ENCODE results near the gene ESPL1. TPM values are rescaled to one million over a fixed set of nuclear protein-coding genes. Genes with fewer than 3 reads are reported as not detected.

The ESPL1 gene
- total RNA-seq, 1 experiment from 2014 or later: 54.6 TPM

- in situ Hi-C loops (cut with HindIII; ENCODE audit: low pct_unique_long_range_greater_than_20kb, low sequenced_read_pairs): no loop called here
- no TSS peak for BruUV-seq (replicated peaks)
These were observed 69.9 kb downstream of the ESPL1 start for GRCh38 chr12:53338017-53338416.

GRCh38 chr12:53338916-53339315, 70.8 kb downstream of the ESPL1 start:
- no peak overlapping the region for H3K27ac ChIP-seq (ENCODE audit: low read length)
- TF ChIP-seq CTCF (IDR thresholded peaks at IDR 0.05) (no peak), POLR2AphosphoS5 (IDR thresholded peaks at IDR 0.05; ENCODE audit: low read depth, low read length) (no peak), SIN3A (IDR thresholded peaks at IDR 0.05; ENCODE audit: borderline replicate concordance, insufficient read depth, low read depth, low read length) (no peak), TCF7L2 (IDR thresholded peaks at IDR 0.05; ENCODE audit: low read depth, low read length) (no peak), REST (IDR thresholded peaks at IDR 0.05; ENCODE audit: insufficient read depth in 1 of 2, low read depth in 2 of 2, low read length in 1 of 2) (no peak)
- no peaks in the 10 kb centered on the region for H3K27me3 ChIP-seq (ENCODE audit: control insufficient read depth, insufficient read depth, low read length)
- H3K4me3 ChIP-seq (ENCODE audit: low read depth in 2 of 2, low read length in 2 of 2): no peak overlapping the region
- ATAC-seq (no peak), DNase-seq (ENCODE audit: low read depth, low spot score) (no peak)
- CTCF ChIA-PET: no interaction called here
- H3K4me1 ChIP-seq (ENCODE audit: control insufficient read depth, insufficient read depth, low read length): no peaks in the 10 kb centered on the region
- H3K9me3 ChIP-seq (ENCODE audit: control insufficient read depth, insufficient read depth, low read depth, low read length): no peaks in the 10 kb centered on the region
- BruUV-seq (replicated peaks): no TSS peak
- intact Hi-C loops (cut with micrococcal nuclease; ENCODE audit: unreplicated experiment) (no loop called here), in situ Hi-C loops (cut with HindIII; ENCODE audit: low pct_unique_long_range_greater_than_20kb, low sequenced_read_pairs) (no loop called here)
- H3K36me3 ChIP-seq (ENCODE audit: control insufficient read depth, insufficient read depth, low read length): no peaks in the 10 kb centered on the region
- POLR2A ChIA-PET: no interaction called here

More at GRCh38 chr12:53338017-53338416, 69.9 kb downstream of the ESPL1 start:
- no peak overlapping the region for H3K4me3 ChIP-seq (ENCODE audit: low read depth in 2 of 2, low read length in 2 of 2)
- POLR2A ChIA-PET: no interaction called here
- no peaks in the 10 kb centered on the region for H3K9me3 ChIP-seq (ENCODE audit: control insufficient read depth, insufficient read depth, low read depth, low read length)
- no peaks in the 10 kb centered on the region for H3K36me3 ChIP-seq (ENCODE audit: control insufficient read depth, insufficient read depth, low read length)
- no peak for DNase-seq (ENCODE audit: low read depth, low spot score)
- CTCF ChIA-PET: no interaction called here
- no peaks in the 10 kb centered on the region for H3K27me3 ChIP-seq (ENCODE audit: control insufficient read depth, insufficient read depth, low read length)
- H3K27ac ChIP-seq (ENCODE audit: low read length): no peak overlapping the region
- TF ChIP-seq TCF7L2 (IDR thresholded peaks at IDR 0.05; ENCODE audit: low read depth, low read length): no peak
- no peak for TF ChIP-seq REST (IDR thresholded peaks at IDR 0.05; ENCODE audit: insufficient read depth in 1 of 2, low read depth in 2 of 2, low read length in 1 of 2)
- TF ChIP-seq POLR2AphosphoS5 (IDR thresholded peaks at IDR 0.05; ENCODE audit: low read depth, low read length): no peak
- no peak for TF ChIP-seq SIN3A (IDR thresholded peaks at IDR 0.05; ENCODE audit: borderline replicate concordance, insufficient read depth, low read depth, low read length)
- no peak for TF ChIP-seq CTCF (IDR thresholded peaks at IDR 0.05)
- no peaks in the 10 kb centered on the region for H3K4me1 ChIP-seq (ENCODE audit: control insufficient read depth, insufficient read depth, low read length)
- no peak for ATAC-seq
- intact Hi-C loops (cut with micrococcal nuclease; ENCODE audit: unreplicated experiment): no loop called here

All from Panc1 (cell line).